Caco-2 (cell line): ENCODE results near the gene ECM2. TPM values are rescaled to one million over a fixed set of nuclear protein-coding genes. Genes with fewer than 3 reads are reported as not detected.

Experiments
- BruUV-seq: library from RNA; stranded (reverse); fragments of 400-500 nt; replicated peaks from 2 replicates; lab custom pipeline; 2021; lab: Mats Ljungman, UMichigan
- CTCF ChIA-PET: fragments of 300-600 bp; sonication (Branson Sonifier 250); formaldehyde crosslinking; loops from one replicate; lab custom pipeline; 2022; ENCODE audit warnings: antibody characterized with exemption; lab: Charles Lee
- POLR2A ChIA-PET: fragments of 300-600 bp; sonication (Branson Sonifier 250); formaldehyde crosslinking; loops from one replicate; lab custom pipeline; 2022; ENCODE audit warnings: antibody characterized with exemption; lab: Charles Lee
- DNase-seq, 2 experiments: peaks; one replicate each; pipeline versions ENCODE4 v3.0.0 to v3.0.0-alpha.2; 2020 to 2022
- H3K27me3 ChIP-seq: replicated peaks from 2 replicates; pipeline ENCODE4 v1.6.0; 2011; ENCODE audit warnings: low read length; ENCODE audit not compliant: control insufficient read depth, insufficient read depth
- H3K36me3 ChIP-seq: 2 replicates; pipeline ENCODE4 v1.5.1; 2011; ENCODE audit warnings: low read length; ENCODE audit not compliant: control insufficient read depth, insufficient read depth
- H3K4me1 ChIP-seq: fragments of 250-450 bp; sonication (Bioruptor Pico); 2 replicates; pipeline ENCODE4 v1.5.1; 2020; ENCODE audit warnings: mild to moderate bottlenecking
- H3K4me3 ChIP-seq: 2 replicates; pipeline ENCODE4 v1.5.1; 2011; ENCODE audit warnings: low read depth, mild to moderate bottlenecking, control low read depth, low read length
- H3K9me3 ChIP-seq: fragments of 250-450 bp; sonication (Bioruptor Pico); 2 replicates; pipeline ENCODE4 v1.5.1; 2020; ENCODE audit warnings: mild to moderate bottlenecking, moderate library complexity
- H3K27ac Mint-ChIP-seq: one replicate; pipeline ENCODE4 v1.8.0; 2022; ENCODE audit warnings: mixed read lengths; ENCODE audit not compliant: unreplicated experiment
- H3K27me3 Mint-ChIP-seq: one replicate; pipeline ENCODE4 v1.8.0; 2022; ENCODE audit warnings: mixed read lengths; ENCODE audit not compliant: insufficient read depth, unreplicated experiment
- H3K36me3 Mint-ChIP-seq: one replicate; pipeline ENCODE4 v1.8.0; 2022; ENCODE audit warnings: mild to moderate bottlenecking, mixed read lengths; ENCODE audit not compliant: insufficient read depth, unreplicated experiment
- H3K4me1 Mint-ChIP-seq: one replicate; pipeline ENCODE4 v1.8.0; 2022; ENCODE audit warnings: low read depth, mixed read lengths; ENCODE audit not compliant: unreplicated experiment
- H3K4me3 Mint-ChIP-seq: one replicate; pipeline ENCODE4 v1.8.0; 2022; ENCODE audit warnings: mild to moderate bottlenecking, moderate library complexity, mixed read lengths; ENCODE audit not compliant: unreplicated experiment
- H3K9me3 Mint-ChIP-seq: one replicate; pipeline ENCODE4 v1.8.0; 2022; ENCODE audit warnings: mixed read lengths; ENCODE audit not compliant: unreplicated experiment
- CTCF ChIP-seq, 2 experiments: fragments of 200-600 bp in 1 of 2; IDR thresholded peaks; 1 replicate in 1 of 2; 2 replicates in 1 of 2; pipeline versions ENCODE4 v1.5.1 to v1.8.0; 2011 to 2022; ENCODE audit warnings: antibody characterized with exemption in 1 of 2, control low read depth in 1 of 2, inconsistent platforms in 1 of 2, low read depth in 1 of 2, low read length in 1 of 2, mild to moderate bottlenecking in 1 of 2, moderate library complexity in 1 of 2; ENCODE audit not compliant: insufficient read depth in 1 of 2, severe bottlenecking in 1 of 2, unreplicated experiment in 1 of 2
- intact Hi-C: fragments of 100-400 bp; cut with micrococcal nuclease; formaldehyde crosslinking; loops from one replicate; pipeline ENCODE4 v1.10.0; 2022; ENCODE audit not compliant: unreplicated experiment
- total RNA-seq: library from RNA; stranded (reverse); gene quantifications from 2 replicates; pipeline ENCODE4 v1.2.3, GENCODE V29; 2022

The ECM2 gene
- total RNA-seq, 1 experiment from 2014 or later: not detected

GRCh38 chr9:92550765-92551164, 15.0 kb upstream of the ECM2 start:
- no peak for TF ChIP-seq CTCF (IDR thresholded peaks at IDR 0.05; ENCODE audit: insufficient read depth in 1 of 2, low read depth in 1 of 2, low read length in 1 of 2, severe bottlenecking in 1 of 2, unreplicated experiment in 1 of 2)
- CTCF ChIA-PET: no interaction called here
- no peaks in the 10 kb centered on the region for H3K9me3 ChIP-seq
- H3K36me3 ChIP-seq: no peaks in the 10 kb centered on the region
- BruUV-seq: no TSS peak
- Mint-ChIP-seq H3K36me3 (no peaks in the 10 kb centered on the region), H3K27me3 (no peaks in the 10 kb centered on the region), H3K4me3 (no peak overlapping the region), H3K27ac (no peak overlapping the region), H3K4me1 (no peaks in the 10 kb centered on the region), H3K9me3 (no peaks in the 10 kb centered on the region)
- POLR2A ChIA-PET: no interaction called here
- H3K27me3 ChIP-seq: no peaks in the 10 kb centered on the region
- intact Hi-C loops: no loop called here
- DNase-seq: no peak
- no peaks in the 10 kb centered on the region for H3K4me1 ChIP-seq
- H3K4me3 ChIP-seq: no peak overlapping the region

GRCh38 chr9:92547356-92547755, 11.6 kb upstream of the ECM2 start:
- H3K4me1 Mint-ChIP-seq: no peaks in the 10 kb centered on the region
- POLR2A ChIA-PET: no interaction called here
- Histone ChIP-seq H3K4me1 (no peaks in the 10 kb centered on the region), H3K36me3 (no peaks in the 10 kb centered on the region), H3K27me3 (no peaks in the 10 kb centered on the region), H3K4me3 (no peak overlapping the region), H3K9me3 (no peaks in the 10 kb centered on the region)
- H3K4me3 Mint-ChIP-seq: no peak overlapping the region
- BruUV-seq: no TSS peak
- H3K27ac Mint-ChIP-seq: no peak overlapping the region
- H3K36me3 Mint-ChIP-seq: no peaks in the 10 kb centered on the region
- DNase-seq: no peak
- H3K27me3 Mint-ChIP-seq: no peaks in the 10 kb centered on the region
- no peak for TF ChIP-seq CTCF (IDR thresholded peaks at IDR 0.05; ENCODE audit: insufficient read depth in 1 of 2, low read depth in 1 of 2, low read length in 1 of 2, severe bottlenecking in 1 of 2, unreplicated experiment in 1 of 2)
- CTCF ChIA-PET: no interaction called here
- H3K9me3 Mint-ChIP-seq: no peaks in the 10 kb centered on the region
- intact Hi-C loops: no loop called here

- Mint-ChIP-seq H3K27me3 (no peaks in the 10 kb centered on the region), H3K27ac (no peak overlapping the region), H3K36me3 (no peaks in the 10 kb centered on the region), H3K4me1 (no peaks in the 10 kb centered on the region), H3K9me3 (no peaks in the 10 kb centered on the region), H3K4me3 (no peak overlapping the region)
- ChIA-PET CTCF (no interaction called here), POLR2A (no interaction called here)
- TF ChIP-seq CTCF (IDR thresholded peaks at IDR 0.05; ENCODE audit: insufficient read depth in 1 of 2, low read depth in 1 of 2, low read length in 1 of 2, severe bottlenecking in 1 of 2, unreplicated experiment in 1 of 2): no peak
- Histone ChIP-seq H3K36me3 (no peaks in the 10 kb centered on the region), H3K27me3 (no peaks in the 10 kb centered on the region), H3K4me1 (no peaks in the 10 kb centered on the region), H3K4me3 (no peak overlapping the region), H3K9me3 (no peaks in the 10 kb centered on the region)
- BruUV-seq: no TSS peak
- intact Hi-C loops: no loop called here
- DNase-seq: no peak
Observed at GRCh38 chr9:92545002-92545510, 9.3 kb upstream of the ECM2 start.
